GM12801 (cell line): ENCODE data around the gene TNFRSF14.

Experiments
- TF ChIP-seq, protein P1 (sequence below): IDR thresholded peaks from one replicate; pipeline ENCODE4 v1.5.1; 2011; ENCODE audit warnings: control low read depth; ENCODE audit not compliant: insufficient read length; ENCODE audit errors: extremely low read depth

The TNFRSF14 gene

DNA sequence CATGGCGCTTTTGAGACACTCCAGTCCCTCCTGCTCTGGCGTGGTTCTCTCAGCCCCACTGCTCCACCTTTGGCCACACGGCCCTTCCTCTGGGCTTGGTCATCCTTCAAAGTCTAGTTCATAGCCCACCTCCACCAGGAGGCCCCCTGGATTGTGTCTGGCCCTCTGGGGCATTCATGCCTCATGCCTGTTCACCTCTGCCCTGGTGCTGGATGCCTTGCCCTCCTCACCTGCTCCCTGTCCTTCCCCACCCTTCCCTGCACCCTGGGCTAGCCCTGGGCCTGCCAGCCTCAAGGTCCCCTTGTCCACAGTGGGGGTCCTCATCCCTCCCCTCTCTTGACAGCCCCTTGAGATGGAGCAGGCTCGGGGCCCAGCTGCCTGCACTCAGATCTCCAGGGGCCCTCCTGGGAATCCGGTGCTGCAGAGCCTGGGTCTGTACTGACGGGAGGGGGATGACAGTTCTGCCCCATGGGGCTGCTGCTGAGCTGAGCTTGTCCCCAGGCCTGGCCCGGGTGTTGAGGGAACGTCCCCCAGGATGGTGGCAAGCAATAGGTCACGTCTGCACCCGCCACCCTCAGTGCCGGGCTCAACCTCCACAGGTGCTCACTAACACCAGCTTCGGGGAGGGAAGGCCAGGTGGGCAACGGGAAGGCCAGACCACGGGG, 48.8 kb downstream of the TNFRSF14 start:
- TF ChIP-seq, protein P1, sequence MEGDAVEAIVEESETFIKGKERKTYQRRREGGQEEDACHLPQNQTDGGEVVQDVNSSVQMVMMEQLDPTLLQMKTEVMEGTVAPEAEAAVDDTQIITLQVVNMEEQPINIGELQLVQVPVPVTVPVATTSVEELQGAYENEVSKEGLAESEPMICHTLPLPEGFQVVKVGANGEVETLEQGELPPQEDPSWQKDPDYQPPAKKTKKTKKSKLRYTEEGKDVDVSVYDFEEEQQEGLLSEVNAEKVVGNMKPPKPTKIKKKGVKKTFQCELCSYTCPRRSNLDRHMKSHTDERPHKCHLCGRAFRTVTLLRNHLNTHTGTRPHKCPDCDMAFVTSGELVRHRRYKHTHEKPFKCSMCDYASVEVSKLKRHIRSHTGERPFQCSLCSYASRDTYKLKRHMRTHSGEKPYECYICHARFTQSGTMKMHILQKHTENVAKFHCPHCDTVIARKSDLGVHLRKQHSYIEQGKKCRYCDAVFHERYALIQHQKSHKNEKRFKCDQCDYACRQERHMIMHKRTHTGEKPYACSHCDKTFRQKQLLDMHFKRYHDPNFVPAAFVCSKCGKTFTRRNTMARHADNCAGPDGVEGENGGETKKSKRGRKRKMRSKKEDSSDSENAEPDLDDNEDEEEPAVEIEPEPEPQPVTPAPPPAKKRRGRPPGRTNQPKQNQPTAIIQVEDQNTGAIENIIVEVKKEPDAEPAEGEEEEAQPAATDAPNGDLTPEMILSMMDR: no peak

DNA sequence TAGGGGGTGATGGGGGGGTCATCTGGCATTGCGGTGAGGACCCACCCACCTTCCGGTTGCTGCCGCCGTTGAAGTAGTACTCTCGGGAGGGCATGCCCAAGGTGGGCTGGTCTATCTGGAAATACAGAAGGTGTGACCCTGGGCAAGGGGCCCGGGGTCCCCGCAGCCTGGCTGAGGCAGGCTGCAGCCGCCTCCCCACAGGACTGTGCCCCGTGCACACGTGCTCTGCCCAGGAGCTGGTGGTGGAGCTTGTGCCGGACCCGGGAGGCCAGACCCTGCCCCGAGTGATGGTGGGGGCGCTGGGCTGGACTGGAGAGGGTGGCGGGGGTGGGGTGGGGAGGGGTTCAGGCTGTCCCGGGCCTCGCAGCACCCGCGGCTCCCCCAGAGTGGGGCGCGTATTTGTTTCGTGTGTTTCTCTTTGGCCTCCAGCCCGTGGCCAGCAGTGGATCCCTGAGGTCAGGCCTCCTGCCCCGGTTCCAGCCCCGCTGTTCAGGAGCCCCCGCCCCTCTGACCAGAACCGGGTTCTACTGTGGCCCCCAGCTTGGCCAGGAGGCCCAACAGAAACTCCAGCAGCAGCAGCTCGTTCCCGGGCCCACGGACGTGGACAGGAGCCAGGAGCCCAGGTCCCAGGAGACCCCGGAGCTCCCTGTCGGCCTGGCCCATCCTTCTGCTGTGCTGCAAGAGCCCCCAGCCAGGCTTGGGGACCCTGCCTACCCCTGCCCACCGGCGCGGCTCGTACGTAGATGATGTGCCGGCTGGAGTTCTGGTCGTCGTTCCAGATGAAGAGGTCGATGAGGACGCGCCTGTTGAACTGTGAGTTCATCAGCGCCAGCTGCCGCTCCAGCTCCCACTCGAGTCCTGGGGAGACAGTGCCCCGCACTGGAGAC, 49.6 kb downstream of the TNFRSF14 start:
- TF ChIP-seq, protein P1: no peak

DNA sequence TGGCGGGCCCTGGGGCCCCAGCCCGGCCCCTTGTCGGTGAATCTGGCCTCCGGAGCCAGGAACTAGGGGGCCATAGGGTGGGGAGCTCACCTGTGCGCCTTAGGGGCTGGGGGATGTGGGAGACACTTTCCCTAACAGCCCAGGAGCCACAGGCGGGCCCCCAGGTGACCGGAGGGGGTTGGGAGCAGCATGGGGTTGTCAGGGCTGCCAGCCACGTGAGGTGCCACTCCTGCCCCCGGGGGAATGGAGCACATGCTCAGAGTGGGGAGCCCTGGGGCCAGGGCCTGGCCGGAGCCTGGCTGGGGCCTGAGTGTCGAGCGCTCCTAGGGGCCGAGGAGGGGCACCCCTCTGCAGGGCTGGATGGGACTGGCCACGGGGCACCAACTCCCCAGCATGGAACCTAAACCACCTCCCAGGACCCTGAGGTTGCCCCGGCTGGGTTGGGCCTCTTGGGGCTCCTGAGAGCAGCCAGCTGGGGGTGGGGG, 50.3 kb downstream of the TNFRSF14 start:
- TF ChIP-seq, protein P1: no peak

DNA sequence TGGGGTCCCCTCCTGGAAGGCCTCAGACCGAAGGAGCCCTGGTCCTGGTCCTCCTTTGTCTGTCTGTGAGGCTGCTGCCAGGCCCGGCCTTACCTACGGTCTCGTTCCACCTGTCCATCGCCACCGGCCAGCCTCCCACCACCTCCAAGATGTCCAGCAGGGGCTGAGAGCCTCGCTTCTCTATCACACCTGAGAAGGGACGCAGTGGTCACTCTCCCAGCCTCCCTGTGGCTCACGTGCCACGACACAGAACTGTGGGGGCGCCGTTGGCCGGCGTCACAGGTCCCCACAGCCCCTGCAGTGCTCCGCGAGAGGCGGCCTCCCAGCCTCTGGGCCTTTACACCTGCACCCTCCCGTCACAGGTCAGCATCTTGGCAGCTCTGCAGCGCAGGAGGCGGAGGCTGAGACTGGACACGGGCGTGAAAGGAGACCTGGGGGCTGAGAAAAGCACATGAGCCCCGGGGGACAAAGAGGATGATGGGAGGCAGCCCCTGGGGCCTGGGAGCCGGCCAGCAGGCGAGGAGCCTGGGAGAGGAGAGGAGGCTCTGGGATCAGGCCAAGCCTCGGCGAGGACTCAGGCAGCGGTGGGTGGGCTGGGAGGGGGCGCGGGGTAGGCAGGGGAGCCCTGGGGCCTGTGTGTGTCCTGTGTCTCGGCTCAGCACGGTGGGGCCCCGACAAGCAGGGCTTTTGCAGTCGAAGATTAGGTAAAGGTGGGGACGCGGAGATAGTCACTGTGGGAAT, 50.9 kb downstream of the TNFRSF14 start:
- TF ChIP-seq, protein P1: no peak

DNA sequence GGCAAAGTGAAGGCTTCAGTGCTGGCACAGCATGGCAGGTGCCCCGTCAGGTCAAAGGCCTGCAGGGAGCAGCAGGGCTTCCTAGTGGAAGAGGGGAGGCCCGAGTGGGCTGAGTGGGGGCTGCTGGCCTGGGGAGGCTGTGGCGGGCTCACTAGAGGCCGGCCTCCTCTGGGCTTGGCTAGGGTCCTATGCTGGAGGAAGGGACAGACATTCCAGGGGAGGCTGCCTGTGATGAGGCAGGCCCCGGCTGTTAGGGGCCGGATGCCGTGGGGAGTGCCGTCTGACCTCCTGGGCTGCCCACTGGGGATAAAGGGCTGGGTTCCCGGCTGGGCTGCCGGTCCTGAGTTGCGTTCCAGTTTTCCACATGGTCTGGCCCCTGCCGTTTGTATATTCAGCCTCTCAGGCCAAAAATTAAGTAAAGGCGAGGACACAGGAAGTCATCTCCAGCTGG, 51.5 kb downstream of the TNFRSF14 start:
- TF ChIP-seq, protein P1: no peak

DNA sequence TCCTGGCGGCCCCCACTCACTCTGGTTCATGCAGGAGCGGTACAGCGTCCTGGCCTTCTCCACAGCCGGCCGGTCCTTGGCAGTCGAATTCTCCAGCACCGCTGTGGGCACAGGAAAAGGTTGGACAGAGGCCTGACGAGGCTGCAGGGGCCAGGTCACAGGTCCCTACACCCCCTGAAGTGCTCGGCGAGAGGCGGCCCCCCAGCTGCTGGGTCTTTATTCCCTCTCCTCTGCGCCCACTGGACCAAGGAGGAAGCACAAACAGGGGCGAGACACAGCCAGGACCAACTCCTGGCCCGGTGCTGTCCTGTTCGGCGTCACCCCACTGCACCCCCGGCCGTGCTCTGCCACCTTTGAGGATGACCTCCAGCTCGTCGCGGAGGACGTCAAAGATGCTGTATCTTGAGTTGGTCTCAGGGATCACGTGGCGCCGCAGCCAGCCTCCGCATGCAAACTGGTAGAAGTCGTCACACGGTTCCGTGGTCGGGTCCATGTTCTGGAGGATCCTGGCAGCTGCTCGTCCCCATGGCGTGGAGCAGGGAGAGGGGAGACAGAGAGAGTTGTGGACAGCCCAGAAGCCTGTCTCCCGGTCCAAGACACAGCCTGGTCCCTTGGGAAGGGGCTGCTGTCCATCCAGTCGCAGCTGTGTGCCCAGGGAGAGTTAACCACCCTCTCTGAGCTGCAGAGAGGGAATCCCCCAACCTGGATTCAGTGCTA, 53.3 kb downstream of the TNFRSF14 start:
- TF ChIP-seq, protein P1: no peak
